NB4 (cell line): ENCODE results near the gene CAMTA2.

Source experiments
- DNase-seq: peaks from one replicate; pipeline ENCODE4 v3.0.0; 2010; ENCODE audit warnings: low read depth
- H3K4me3 ChIP-seq: one replicate; pipeline ENCODE4 v1.5.1; 2011; ENCODE audit warnings: mild to moderate bottlenecking, low read depth, low read length, moderate library complexity
- CTCF ChIP-seq: IDR thresholded peaks from one replicate; pipeline ENCODE4 v1.5.1; 2012; ENCODE audit warnings: low read depth, low read length
- MAX ChIP-seq: IDR thresholded peaks from 2 replicates; pipeline ENCODE4 v1.6.1; 2011; ENCODE audit warnings: low read depth, low read length
- MYC ChIP-seq: IDR thresholded peaks from 2 replicates; pipeline ENCODE4 v1.6.1; 2011; ENCODE audit warnings: low read depth, low read length
- POLR2A ChIP-seq: IDR thresholded peaks from 2 replicates; pipeline ENCODE4 v1.6.1; 2011; ENCODE audit warnings: mild to moderate bottlenecking; ENCODE audit not compliant: insufficient read length; ENCODE audit errors: extremely low read depth

Gene CAMTA2

GRCh38 chr17:5022171-5022711 lies 34.8 kb upstream of the CAMTA2 start:
- TF ChIP-seq POLR2A, result no peak
- no peak for TF ChIP-seq CTCF
- TF ChIP-seq MAX, result no peak
- no peak for TF ChIP-seq MYC
- no peak overlapping the region for H3K4me3 ChIP-seq
- no peak for DNase-seq

GRCh38 chr17:5020502-5021023 lies 33.1 kb upstream of the CAMTA2 start:
- no peak overlapping the region for H3K4me3 ChIP-seq
- DNase-seq, result no peak
- no peak for TF ChIP-seq CTCF
- no peak for TF ChIP-seq POLR2A
- TF ChIP-seq MAX, result no peak
- TF ChIP-seq MYC, result no peak

GRCh38 chr17:5019475-5019956 lies 32.0 kb upstream of the CAMTA2 start:
- H3K4me3 ChIP-seq, result no peak overlapping the region
- peak; percentile 46 for DNase-seq
- TF ChIP-seq POLR2A, result no peak
- no peak for TF ChIP-seq MYC
- peak; percentile 26 for TF ChIP-seq CTCF
- TF ChIP-seq MAX, result no peak

- DNase-seq, result no peak
- no peak for TF ChIP-seq MYC
- TF ChIP-seq CTCF, result no peak
- no peak for TF ChIP-seq POLR2A
- no peak for TF ChIP-seq MAX
- H3K4me3 ChIP-seq, result no peak overlapping the region
Observed at GRCh38 chr17:5014357-5014756, 26.9 kb upstream of the CAMTA2 start.

- TF ChIP-seq MYC (no peak), POLR2A (no peak), CTCF (no peak)
- no peak for DNase-seq
- H3K4me3 ChIP-seq, result no peak overlapping the region
Observed at GRCh38 chr17:5011928-5012327, 24.5 kb upstream of the CAMTA2 start.
